ENCODE measurements around the gene ARID3A.
A peak's percentile ranks its signal among the peaks of the same experiment; 100 is the strongest.

Gene ARID3A

DNA sequence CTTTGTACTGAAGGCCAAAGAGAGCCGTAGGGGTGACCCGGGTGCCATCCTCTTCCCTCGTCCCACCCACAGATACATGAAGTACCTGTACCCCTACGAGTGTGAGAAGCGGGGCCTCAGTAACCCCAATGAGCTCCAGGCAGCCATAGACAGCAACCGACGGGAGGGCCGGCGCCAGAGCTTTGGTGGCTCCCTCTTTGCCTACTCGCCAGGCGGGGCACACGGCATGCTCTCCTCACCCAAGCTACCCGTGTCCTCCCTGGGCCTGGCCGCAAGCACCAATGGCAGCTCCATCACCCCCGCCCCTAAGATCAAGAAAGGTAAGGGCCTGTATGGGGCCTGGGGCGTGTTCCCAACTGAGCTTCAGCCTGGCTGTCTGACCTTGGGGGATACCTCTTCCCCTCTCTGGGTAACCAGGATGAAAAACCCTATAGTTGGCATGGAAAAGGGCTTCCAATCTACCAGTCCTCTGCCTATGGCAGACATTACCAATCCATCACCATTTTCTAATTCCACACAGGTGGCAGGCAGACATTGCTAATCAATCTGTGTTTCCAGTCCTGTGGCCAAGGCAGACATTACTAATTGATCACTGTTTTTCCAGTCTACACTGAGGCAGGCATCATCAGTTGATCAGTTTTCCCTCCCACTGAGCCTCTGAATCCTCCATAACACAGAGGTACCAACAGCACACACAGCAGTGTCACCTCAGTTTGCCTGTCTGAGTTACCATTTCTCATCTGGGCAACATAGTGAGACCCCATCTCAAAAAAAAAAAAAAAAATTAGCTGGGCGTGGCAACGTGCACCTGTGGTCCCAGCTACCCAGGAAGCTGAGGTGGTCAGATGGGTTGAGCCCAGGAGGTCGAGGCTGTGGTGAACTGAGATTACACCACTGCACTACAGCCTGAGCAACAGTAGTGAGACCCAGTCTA, 39.2 kb downstream of the ARID3A start:
- no peak for DNase-seq

DNA sequence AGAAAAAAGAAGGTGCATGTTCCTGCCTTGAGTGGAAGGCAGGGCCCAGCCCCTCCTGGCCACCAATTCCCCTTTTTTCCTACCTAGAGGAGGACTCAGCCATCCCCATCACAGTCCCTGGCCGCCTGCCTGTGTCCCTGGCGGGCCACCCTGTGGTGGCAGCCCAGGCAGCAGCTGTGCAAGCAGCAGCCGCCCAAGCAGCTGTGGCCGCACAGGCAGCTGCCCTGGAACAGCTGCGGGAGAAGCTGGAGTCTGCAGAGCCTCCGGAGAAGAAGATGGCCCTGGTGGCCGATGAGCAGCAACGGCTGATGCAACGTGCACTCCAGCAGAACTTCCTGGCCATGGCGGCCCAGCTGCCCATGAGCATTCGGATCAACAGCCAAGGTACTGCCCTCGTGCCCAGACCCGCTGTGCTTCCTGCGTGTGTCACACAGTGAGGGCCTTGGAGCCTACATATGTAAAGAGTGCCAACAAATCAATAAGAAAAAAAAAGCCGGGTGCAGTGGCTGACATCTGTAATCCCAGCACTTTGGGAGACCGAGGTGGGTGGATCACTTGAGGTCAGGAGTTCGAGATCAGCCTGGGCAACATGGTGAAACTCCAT, 40.8 kb downstream of the ARID3A start:
- DNase-seq, result no peak

DNA sequence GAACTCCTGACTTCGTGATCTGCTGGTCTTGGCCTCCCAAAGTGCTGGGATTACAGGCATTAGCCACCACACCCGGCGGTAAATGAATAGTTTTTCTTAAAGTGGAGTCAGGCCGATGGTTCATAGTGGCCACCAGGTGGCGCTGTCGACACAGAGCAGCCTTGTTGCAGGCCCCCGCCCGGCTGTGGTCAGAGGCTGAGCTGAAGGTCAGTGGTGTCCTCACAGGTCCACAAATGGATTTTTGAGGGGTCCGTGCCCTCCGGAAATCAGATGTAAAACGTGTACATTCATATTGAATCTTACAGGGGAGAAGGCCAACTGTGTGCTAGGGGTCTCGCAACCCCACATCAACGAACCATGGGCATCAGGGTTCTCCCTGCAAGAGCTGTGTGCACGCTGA, 44.9 kb downstream of the ARID3A start:
- no peak for DNase-seq

DNA sequence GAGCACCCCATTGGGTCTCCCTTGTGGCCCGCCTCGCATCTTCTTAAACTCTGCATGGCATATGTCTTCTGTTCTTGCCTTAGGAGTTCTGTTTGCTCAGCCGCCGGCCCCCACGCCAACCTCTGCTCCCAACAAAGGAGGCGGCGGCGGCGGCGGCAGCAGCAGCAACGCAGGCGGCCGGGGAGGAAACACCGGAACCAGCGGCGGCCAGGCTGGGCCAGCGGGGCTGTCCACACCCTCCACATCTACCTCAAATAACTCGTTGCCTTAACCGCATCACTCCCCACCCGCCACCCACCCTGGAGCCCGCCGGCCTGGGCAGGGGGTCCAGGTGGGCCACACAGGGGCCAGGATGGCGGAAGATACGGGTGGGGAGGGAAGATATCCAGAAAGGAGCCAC, 46.0 kb downstream of the ARID3A start:
- no peak for DNase-seq

DNA sequence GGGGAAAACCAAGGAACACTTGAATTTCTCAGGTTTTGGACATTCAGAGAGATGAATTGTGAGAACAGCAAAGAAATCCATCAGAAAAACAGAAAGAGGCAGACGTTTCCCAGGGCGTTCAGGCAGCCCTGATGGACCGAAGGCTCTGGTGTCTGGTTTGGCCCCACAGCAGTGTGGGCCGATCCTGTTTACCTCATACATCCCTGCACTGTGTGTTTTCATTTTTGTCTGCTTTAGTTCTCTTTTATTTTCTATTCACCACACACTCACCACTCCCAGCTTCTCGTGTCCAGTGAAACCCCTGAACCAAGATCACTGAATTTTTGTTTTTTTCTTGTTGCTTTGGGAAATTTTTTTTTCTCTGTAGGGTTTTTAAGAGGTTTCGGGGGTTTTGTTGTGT, 46.4 kb downstream of the ARID3A start:
- DNase-seq, result no peak

DNA sequence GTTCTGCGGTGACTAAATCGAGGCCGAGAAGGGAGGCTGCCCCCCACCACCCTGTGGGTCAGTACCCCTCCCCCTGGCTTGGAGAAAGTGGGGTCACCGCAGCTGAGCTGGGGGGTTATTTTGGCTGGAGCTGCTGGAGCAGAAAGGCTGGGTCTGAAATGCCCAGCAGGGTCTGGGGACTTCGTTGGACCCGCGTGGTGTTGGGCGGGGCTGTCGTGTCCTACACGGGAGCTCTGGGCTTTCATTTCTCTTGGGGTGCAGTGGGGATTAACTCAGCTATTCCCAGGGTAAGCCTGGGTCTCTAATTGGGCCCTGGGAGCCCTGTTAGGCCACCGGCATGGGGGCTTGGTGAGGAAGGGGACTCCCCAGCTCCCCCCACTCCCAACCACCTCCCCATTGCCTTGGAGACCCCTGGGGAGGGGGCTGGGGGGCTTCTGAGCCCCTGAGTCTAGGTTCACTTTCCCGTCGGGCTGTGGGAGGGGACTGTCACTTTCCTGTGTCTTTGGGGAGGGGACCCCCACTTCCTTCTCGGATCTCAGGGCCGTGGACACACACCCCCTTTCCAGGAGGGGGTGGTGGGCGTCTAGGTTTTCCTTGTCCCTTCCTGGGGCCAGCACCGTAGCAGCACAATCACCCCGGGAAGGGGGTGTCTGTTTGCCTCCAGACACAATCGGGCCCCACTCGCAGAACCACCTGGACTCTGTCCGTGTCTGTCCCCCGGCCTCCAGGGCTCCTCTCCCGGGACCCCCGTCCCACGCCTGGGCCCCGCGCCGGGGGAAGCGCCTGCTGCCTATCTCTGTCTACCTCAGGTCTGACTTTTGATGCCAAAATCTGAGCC, 48.1 kb downstream of the ARID3A start:
- DNase-seq, result no peak

DNA sequence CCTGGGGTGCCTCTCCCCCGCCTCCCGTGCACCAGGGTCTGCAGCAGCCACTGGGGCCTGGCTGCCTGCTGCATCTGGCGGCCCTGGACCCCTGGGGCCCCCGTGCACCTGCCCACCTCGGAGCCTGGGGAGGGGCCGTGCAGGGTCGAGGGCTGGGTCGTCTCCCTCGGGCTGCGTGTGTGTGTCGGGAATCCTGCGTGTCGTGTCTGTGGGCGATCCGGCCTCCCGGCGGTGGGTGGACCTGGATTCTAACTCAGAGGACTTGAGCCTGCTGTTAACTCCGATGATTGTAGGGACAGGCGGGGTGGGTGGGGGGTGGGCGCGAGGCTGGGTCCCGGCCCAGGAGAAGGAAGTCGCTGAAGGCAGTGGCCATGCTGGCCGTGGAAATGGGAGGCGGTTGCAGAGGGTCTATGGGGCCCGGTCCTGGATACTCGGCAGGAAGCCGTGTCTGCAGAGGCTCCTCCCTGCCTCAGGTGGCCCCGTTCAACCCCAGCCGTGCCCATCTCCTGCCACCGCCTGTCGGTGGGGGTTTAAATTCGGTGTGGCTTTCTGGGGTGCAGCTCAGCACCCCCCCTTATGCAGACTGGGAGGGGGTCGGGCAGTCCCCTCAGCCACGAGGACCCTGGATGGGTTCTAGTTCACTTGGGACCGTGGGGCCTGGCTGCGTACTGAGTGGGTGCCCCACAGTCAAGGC, 48.9 kb downstream of the ARID3A start:
- DNase-seq, result no peak

DNA sequence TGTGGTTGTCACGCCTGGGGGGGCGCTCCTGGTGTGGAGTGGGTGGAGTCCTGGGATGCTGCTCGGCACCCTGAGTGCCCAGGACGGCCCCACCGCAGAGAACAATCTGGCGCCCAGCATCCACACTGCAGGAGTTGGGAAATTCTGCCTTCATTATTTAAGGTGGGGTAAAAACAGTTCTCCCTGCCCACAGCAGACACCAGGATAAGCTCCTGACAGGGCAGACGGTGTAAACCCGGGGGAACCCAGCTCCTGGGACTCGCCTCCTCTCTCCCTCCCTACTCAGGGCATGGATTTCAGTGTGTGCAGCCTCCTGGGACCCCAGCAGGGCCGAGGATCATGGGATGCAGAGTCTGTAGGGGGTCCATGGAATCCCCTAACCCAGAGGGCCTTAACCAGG, 50.6 kb downstream of the ARID3A start:
- DNase-seq, result no peak

DNA sequence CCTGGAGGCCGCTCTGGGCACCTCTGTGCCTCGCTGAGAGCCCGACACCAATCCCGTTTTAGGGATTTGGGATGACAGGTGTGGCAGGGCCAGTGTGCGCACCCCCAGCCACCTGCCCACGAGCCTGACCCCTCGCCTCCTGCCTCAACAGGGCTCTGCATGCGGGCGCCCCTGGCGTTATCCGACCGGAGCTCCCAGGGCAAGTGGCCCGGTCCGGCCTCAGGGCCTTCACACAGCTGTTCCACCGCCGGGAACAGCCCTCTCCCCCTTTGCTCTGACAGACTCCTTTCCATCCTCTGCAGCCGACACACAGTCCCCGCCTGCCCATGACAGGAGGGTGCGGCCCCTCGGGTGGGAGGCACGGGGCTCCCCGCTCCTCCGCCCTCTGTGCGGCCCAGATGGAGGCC, 51.2 kb downstream of the ARID3A start:
- no peak for DNase-seq

DNA sequence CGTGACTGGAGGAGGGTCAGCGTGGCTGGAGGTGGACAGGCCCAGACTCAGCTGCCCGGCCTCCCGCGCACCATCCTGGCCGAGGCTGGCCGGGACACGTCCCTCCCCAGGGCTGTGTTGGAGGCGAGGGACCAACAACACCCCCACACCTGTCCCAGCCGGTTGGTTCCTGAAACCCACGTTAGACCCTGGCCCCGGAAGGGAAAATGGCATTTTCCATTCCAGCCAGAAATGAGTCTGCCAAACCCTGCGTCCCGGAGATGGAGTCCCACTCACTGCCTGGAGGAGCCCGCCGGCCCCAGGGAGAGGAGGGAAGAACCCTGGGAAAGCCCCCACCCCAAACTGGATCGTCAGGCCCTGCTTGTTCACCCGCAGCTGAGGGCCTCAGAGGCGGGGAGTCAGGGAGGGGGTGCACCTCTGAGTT, 53.5 kb downstream of the ARID3A start:
- DNase-seq, result no peak

DNA sequence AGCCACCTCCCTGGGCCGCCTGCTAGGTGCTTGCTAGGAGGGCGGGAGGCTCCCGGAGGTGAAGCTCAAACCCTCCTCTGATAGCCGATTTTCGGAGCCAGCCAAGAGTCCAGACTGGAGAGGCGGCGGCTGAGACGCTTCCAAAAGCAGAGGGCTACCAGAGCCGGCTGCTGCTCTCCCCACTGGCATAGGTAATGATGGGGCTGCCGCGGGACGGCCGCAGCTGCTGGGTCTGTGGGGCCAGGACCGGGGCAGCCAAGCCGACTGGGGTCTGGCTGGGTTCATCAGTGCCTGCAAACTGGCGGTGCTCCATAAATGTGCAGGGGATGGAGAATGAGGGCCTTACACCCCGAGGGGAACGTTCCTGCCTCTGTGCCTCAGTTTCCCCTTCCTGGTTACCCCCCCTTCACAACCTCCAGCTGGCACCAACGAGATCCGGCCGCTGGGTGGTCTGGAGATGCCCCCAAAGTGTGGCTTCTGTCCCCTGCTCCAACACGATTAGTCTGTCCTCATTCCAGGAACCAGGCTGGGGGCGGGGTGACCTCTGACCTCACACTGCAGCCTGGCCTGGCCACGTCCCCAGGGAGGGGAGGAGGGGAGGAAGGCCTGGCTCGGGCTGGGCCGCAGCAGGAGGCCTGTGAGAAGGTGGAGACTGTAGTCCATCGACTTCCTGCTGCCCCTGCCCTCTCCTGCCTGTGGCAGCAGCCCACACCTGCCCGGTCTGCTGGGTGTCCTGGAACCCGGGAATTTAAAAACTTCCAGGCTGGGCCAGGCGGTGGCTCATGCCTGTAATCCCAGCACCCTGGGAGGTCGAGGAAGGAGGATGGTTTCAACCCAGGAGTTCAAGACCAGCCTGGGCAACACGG, 54.5 kb downstream of the ARID3A start:
- no peak for DNase-seq

DNA sequence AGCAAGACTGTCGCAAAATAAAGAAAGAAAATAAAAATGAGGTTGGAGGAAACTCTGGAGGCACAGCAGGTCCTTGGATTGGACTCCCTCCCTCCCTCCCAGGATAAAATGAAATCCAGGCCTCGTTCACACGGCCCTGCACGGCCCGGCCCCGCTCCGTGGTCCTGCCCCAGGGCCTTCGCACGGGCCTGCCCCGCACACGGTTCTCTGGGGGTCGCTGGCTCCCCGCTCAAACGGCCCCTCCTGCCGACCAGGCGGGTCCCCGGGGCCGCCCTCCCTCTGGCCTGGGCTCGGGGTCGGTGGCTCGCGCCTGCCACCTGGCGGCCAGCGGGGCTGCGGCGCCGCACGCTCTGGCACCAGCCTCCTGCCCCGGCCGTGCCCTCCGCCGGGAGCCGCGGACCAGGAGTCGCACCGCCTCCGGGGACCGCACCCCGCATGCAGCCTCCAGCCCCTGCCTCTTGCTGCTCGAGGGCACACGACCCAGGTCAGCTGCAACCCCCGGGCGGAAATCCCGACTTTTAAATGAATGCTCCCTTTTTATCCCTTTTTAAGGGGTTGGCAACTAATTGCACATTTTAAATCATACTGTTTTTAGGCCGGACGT, 56.8 kb downstream of the ARID3A start:
- DNase-seq, result peak; percentile 52 to 66 (median 57)

DNA sequence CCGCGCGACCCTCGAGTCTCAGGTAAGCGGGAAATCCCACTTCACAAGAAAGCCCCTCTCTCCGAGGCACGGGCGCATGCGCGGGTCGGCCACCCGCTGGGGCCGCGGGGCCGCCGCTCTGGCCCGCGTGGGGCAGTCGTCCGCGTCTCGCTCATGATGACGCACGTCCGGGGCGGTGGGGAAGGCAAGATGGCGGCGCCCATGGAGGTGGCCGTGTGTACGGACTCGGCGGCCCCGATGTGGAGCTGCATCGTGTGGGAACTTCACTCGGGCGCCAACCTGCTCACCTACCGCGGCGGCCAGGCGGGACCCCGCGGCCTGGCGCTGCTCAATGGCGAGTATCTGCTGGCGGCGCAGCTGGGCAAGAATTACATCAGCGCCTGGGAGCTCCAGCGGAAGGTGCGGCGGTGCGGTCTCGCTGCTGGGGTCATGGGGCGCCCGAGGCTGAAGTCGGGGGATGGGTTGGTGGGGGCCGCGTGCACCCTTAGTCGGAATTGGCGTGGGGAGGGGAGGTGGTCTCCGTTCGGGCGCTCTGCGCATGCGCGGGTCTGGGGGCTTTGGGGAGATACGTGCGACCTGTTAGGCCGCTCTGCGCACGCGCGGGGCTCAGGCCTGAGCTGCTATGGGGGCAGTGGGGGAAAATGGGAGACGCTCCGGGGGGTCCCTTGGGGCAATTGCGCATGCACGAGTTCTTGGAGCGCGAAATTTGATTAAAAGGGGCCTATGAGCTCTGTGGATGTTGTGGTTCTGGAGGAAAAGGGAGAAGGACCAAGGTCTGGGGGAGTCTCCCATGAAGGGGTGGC, 58.5 kb downstream of the ARID3A start, which contains the start of gene WDR18:
TSS of gene WDR18 (plus strand) at position 181 of the 803 bp plus-strand sequence. CDS start at position 190, 9 bp downstream.
- peak; percentile 74 to 82 (median 77) for DNase-seq

DNA sequence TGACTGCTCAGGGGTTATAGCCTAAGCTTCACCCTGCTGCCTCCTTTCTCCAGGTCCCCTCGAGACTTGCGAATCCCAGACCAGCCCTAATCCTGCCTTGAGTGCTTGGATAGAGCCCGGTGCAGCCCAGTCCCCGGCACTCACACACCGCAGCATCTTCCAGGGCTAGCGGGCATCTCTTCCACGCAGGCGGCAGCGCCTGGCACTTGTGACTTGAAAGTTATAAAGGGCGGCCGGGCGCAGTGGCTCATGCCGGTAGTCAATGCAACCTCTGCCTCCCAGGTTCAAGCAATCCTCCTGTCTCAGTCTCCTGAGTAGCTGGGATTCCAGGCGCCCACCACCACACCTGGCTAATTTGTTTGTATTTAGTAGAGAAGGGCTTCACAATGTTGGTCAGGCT, 60.2 kb downstream of the ARID3A start:
- no peak for DNase-seq

DNA sequence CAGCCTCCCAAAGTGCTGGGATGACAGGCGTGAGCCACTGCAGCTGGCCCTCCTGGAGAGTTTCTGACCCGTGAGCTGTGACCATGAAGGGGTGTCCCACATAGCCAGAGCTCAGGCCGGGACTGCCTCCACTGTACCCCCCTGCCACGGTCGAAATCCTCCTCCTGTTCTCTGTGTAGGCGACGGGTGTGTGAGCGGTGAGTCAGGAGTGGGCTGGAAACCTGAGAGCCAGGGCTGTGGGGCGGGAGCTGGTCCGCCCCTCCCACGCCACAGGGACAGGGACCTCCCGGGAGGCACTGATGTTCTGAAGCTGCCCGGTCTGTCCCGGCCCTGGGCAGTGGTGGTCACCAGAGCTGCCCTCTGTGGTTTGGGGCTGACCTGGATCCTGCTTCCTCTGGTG, 62.2 kb downstream of the ARID3A start:
- DNase-seq, result no peak

DNA sequence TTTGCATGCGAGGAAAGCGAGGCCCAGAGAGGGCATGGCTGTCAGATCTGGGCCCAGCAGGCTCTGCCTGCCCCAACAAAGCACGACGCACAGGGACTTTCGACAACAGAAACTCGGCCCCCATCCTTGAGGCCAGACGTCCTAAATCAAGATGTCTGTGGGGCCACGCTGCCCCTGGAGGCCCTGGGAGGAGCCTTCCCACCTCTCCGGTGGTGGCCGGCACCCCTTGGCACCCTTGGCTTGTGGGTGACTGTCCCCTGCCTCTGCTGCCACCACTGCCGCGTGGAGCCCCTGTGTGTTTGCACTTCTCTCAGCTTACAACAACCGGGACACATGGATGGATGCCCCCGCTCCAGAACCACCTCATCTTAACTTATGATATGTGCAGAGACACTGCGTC, 62.7 kb downstream of the ARID3A start:
- DNase-seq, result no peak

DNA sequence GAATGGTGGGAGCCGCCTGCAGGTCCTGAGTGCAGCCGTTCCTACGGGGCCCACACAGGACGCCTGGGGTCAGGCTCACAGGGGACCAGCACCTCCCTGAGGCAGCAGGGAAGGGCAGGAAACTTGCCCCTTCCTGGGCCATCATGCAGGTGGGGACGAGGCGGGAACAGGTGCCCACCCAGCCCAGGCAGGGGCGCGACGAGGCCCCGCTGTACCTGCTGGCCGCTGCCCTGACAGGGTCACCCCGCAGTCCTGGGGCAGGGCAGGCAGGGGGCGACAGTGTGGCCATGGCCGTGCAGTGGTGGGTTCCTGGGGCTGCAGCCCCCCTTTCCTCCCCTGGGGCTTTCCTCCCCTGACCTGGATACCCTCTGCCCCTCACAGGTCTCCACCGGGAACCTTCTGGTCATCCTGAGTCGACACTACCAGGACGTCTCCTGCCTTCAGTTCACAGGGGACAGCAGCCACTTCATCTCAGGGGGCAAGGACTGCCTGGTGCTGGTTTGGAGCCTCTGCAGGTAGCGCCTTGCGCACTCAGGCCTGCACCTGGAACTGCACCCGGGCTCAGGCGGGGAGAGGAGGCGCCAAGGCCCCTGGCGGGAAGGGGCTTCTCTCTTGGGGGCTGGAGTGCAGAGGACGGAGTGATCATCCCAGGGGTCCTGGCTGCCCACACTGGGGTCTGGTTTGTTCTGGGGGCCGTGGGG, 63.7 kb downstream of the ARID3A start:
- no peak for DNase-seq

DNA sequence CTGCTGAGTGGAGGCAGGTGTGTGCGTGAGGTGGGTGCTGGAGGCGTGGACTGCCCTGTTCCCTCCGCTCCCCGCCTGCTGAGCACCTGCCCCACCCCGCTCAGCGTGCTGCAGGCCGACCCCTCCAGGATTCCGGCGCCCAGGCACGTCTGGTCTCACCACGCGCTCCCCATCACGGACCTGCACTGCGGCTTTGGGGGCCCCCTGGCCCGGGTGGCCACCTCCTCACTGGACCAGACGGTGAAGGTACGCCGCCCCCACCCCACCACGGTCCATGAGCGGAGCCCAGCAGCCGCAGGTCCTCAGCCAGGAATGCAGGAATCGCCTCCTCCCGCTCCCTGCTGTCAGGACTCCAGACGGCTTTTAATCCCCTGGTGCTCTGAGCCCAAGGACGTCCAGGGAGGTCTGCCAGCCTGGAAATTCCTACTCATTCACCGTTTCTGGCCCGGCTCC, 64.3 kb downstream of the ARID3A start:
- no peak for DNase-seq

DNA sequence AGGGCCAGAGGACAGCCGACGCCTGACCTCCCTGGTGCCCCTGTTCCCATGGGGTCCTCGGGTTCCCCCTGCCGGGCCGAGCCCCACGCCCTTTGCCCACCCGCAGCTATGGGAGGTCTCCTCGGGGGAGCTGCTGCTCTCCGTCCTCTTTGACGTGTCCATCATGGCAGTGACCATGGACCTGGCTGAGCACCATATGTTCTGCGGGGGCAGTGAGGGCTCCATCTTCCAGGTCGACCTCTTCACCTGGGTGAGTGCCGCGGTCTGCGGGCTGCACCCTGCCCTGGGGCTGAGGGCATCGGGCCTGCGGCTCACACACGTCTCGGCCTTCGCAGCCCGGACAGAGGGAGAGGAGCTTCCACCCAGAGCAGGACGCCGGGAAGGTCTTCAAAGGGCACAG, 64.9 kb downstream of the ARID3A start:
- no peak for DNase-seq
